HG03196 (cell line): ENCODE data around the gene ZNF800.

Experiments
- ATAC-seq: cut with Tn5 transposase; IDR thresholded peaks from one replicate; pipeline ENCODE4 v1.9.1; 2021; ENCODE audit not compliant: unreplicated experiment

The ZNF800 gene

DNA sequence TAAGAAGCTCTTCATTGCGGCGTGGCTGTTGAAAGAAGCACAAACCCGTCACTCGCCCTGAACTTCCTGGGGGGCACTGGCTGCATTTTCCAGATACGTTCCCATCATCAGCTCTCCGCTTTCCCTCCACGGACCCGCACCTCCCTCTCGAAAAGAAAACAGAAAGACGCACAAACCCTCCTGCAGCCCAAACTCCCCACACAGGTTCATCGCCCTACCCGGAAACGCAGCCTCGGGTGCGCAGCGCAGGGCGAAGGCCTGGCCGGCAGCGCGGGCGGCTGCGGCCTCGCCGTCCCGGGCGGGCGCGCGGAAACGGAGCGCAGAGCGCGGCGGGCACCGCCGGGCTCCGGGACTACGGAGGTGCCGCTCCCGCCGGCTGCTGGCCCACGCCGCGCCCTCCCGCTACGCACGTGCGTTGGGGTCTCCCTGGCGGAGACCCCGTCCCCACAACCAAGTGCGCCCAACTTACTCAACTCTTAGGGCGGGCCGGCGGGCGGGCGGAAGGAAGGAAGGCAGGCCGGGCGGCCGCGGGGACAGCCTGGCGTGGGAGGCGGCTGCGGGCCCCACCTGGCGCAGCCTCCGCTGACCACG, 822 bp downstream of the ZNF800 start:
- ATAC-seq = peak; percentile 44

DNA sequence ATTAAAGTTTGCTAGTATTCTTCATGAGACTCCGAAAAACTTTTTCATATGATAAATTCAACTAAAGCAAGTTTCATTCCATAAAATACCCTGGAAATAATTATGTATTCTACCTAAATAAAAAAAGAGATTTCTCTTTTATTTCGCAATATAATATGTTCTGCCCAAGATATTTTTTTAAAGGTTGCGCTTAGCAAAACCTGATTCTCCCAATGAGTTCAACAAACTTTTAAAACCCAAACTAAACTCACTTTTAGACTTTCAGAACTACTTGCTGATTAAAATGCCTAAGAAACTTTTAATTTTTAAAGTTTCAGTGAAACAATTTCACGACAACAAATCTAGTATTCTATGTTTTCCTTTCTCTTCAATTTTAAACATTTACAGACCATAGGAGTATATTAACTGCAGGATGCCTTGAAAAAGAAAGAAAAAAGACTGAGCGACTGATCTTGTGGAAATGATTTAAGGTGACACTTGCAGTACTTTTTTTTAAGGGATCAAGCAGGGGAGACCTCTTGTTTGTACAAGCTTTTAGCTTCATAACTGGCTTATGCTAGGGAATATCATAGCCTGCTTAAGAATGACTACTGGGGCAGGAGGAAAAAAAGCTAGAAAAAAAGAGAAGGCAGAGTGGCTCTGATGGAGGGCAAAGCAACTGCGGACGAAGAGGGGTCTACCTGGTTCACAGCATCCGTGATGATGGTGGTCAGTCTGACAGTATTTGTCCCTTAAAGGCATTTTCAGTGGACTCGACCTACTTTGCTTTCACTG, 1.5 kb downstream of the ZNF800 start:
- ATAC-seq = no peak

DNA sequence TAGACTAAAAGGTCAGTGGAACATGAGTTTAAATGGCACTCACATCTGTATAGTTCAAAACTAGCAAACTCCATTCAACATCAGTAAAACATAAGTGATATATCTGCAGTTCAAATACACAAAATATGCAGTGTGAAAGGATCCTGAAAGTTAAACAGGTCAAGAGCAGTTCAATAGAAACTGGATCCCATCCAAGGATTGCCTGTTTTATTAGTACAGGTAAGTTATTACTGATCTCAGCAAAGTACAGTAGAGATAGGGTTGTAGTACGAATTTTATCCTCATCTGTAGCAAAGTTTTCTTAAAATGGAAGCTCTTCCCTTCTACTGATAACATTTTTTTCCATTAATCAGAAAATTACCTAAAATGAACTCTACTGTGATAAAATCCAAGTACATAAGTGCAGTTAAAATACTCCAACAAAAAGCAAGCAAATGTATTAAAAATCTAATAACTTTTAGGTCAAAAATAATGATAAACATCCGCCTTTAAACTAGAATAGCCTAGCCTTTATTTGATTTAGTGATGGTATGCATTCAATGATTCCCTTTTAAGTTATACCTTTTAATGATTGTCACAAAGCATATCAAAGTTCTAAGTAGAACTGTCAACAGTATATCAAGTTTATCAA, 2.2 kb downstream of the ZNF800 start:
- no peak for ATAC-seq

DNA sequence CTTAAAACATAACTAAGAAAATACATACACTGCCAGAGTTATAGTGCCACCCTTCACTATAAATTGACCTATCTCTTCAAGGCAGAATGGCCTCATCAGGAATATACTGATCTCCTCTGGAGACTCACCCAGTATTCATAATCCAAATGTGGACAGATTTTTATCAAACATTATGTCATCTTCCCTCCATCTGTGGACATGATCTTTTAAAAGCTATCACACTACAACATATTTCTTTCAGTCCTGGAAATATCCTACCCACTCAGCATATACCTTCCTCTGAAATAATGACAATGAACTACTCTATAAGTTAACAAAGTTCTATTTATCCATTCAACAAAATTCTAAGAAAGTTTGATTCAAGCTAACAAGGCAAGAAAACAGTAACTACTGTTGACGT, 3.2 kb downstream of the ZNF800 start:
- no peak for ATAC-seq

DNA sequence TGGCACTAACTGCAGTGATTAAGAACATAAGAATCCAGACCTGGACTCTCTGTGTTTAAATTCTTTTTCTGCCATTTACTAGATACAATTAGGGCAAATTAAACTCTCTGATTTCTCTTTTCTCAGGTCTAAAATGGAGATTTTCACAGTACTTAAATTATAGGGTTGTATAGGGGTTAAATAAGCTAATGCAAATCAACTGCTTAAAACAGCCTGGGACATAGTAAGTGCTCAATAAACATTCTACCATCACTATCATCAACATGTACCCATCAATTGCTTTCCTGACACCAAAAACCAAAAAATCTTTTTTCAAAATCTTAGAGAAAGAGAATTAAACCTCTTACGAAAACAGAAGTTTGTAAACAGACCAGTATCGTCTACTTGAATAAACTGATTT, 4.5 kb downstream of the ZNF800 start:
- no peak for ATAC-seq

DNA sequence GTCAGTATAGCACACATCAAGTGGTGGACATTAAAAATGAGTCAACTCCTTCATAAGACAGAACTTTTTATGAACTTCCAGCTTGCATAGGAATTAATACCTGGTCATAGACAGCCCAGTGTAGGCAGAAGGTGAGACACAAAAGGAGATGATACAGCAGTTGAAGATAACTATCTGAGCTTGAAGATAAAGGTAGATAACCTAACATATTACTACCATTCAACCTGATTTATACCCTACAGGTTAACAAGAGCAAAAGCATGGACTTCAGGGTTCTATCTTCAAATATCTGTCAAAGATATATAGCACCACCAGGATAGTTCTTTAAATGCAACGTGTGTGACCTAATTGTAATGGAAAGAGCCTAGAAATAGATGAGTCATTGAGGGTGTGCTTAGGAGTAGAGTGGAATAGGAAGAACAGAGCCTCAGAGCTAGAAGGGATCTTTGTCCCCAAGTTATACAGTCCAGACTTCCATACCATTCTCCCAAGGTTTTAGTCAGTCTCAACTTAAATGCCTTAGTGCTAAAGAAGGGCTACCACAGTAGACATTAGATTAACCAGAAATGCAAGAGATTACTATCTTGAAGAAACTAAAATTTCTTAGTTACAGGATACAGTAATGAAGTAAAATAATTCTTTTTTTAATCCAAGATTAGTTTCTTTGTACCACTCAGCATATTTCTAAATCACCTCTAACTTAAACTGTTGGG, 9.2 kb downstream of the ZNF800 start:
- no peak for ATAC-seq

DNA sequence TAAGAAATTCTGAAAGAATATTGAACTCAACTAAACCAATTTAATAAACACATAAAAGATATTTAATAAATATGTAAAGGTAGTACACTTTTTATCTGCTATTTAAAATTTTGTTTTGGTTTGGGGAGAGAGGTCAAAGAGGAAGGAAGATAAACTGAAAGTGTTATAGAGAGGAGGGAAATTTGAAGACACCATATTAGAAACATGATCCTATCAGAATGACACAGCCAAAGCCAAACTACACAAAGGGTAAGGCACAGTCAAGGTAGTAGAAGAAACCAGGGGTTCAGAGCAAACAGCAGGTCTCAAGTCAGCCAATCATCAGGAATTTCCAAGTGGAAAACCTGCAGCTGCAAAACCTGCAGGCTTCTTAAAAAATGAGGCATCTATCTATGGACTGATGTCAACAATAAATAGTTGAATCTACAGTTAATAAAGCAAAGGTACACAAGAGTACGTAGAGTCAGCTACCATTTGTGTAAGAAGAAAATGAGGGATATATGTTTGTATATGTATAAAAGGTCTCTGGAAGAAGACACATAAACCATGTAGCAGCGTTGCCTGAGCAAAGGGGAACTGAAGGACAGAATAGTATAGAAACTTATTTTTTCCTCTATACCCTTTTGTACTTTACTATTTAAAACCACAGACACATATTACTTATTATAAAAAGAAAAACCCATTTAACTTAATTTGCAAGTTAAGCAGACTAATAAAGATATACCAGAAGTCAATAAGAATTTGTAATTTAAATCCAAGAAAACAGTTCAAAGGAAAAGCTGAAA, 10.0 kb downstream of the ZNF800 start:
- ATAC-seq = no peak

DNA sequence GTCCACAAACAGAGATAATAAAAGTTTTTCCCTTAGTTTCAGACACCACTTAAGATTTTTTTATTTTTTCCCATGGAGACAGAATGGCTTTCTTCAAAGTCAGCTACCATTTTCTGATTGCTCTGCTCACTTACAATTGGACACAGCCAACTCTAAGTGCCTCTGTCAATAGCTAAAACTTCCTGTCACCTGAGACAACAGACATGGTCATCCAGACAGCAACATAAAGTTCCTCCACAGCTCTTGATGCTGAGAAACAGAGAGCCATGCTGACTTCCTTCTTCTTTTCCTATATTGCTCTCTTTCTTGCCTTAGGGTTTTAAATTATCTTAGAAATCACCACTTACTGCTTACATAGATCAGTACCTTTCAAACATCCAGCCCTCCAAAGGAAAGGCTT, 12.0 kb downstream of the ZNF800 start:
- no peak for ATAC-seq

DNA sequence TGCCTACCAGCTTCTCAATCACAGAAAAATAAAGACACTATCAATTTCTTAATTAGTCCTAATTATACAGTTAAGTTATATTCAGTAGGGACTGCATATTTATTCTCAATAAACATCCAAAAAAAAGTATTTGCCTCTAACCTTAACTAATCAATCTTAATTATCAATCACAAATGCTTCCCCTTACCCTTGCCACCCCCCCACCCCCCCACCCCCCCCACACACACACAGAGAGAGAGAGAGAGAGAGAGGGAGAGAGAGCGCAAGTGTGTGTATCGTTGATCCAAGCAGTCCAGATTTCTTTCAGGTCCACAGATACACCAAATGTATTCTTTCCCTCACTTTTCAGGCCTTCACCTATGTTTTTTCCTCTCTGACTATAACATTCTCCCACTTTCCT, 12.9 kb downstream of the ZNF800 start:
- no peak for ATAC-seq

DNA sequence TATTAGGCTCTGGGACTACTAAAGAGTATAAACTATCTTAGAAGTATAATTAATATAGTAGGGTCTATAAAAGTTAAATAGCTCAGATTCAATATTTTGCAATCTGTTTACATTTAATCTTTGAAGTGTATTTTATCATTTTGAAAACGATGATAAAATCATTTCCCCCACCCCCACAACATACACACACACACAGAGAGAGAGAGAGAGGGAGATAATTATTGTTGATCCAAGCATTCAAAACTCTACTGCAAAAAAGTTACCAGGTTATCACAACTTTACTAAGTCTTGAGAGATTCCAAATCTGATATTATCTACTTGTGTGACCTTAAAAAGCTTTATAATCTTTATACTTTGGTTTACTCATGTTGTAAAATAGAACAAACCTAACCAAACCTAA, 14.0 kb downstream of the ZNF800 start:
- no peak for ATAC-seq

DNA sequence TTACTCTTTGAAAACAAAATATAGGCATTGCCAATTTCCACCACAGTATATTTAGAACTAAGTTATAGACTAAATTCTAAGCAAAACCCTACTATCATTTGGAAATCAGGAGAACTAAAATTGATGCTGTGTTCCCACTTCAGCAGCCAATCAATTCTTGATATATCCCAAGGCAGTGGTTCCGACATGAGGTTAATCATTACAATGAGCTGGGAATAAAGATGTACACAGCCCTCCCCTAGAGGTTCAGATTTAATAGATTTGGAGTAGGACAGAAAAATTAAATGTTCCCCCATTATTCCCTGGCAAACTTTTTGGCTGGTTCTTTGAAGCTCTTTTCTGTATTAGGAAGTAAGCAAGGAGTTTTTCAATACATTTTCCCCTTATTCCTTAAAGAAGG, 15.1 kb downstream of the ZNF800 start:
- no peak for ATAC-seq

DNA sequence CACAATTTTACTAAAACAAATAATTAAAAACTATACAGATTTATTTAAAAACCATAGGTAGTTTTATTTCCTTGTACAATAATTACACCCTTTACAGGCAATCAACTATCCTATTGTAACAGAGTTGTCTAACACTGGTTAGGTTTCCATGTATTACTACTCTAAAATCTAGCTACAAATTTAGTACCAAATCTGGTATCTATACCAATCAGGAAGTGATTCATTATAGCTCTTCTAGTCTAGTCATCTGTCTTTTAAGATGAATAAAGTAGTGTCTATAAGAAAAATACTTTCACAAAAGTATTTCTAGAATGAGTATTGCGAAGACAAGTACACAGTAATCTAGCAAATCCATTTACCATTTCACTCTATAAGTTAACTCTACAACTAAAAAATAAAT, 16.9 kb downstream of the ZNF800 start:
- ATAC-seq = no peak

DNA sequence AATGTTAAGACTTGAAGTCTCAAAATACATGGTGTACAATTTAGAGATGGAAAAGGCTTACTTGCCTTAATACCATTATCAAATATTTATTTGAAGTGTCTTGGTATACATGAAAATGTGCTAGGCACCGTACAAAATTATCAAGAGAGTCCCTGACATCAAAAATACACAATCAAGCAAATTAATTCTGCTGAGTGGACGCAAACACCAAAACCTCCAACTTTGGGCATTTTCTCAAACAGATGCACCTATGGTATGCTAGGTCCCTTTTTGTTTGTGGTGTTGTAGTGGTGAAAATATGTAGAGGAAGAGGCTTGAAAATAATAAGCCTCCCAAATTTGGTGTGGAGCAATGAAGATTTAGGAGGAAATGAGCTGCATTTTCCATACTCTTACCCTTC, 24.8 kb downstream of the ZNF800 start:
- ATAC-seq = no peak

DNA sequence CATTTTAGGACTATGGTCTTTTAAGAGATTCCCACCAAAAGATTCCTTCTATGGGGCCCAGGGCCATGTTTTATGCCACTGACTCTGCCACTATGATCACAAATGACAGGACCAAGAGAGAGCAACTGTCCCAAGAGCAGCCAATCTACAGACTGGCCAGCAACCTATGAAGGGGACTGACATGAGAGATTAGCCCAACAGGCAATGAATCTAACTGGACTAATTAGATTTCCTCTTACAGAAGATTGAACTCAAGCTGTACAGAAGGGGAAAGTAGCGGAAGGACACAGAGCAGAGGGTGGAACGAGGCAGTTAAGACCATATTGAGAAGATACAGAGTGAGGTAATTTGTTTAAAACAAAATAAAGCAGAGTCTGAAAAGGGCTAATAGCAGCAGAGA, 25.8 kb downstream of the ZNF800 start:
- no peak for ATAC-seq

DNA sequence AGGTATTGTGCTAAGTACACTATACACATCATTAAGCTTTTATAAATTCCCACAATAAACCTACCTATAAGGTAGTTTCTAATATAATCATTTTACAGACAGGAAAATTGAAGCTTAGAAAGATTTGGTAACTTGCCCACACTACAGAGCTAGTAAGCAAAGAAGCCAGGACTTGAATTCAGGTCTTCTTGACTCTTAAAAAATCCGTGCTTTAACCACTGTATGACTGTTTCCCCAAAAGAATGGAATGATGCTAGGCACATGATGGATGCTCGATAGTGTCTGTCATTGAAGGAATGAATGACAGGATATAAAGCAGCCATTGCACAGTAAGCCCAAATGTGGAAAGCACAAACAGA, 26.6 kb downstream of the ZNF800 start:
- no peak for ATAC-seq

DNA sequence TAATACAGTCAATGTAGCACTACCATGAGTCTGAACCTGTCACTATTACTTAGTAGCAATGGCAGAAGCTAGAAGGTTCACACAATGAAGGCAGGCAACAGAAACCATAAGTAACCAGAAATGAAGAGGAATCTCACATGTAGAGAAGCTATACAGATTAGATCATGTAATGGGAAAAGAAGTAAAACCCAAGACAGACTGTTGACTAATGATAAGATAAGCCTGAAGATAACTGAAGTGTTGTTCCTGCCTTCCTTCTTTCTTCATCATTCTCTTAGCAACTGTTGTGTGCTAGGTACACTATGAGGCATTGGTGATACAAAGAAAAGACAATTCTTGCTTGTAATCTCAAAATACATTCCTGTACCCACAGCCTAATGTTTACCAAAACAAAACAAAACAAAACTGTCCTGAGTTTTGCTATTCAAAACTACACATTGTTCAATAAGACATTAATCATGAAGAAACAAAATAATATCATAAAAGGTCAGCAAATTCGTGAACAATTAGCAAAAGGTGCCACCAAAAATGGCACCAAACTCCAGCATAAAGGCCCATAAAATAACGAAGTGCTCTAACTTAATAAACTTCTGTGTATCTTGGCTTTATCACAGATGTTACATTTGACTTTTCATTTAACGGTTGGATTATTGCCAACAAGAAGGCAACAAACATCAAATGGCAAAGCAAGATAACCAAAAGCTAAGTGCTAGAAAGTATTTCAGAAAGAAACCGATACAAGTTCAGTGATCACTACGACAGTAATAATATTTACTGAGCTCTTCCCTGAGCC, 27.1 kb downstream of the ZNF800 start:
- no peak for ATAC-seq

DNA sequence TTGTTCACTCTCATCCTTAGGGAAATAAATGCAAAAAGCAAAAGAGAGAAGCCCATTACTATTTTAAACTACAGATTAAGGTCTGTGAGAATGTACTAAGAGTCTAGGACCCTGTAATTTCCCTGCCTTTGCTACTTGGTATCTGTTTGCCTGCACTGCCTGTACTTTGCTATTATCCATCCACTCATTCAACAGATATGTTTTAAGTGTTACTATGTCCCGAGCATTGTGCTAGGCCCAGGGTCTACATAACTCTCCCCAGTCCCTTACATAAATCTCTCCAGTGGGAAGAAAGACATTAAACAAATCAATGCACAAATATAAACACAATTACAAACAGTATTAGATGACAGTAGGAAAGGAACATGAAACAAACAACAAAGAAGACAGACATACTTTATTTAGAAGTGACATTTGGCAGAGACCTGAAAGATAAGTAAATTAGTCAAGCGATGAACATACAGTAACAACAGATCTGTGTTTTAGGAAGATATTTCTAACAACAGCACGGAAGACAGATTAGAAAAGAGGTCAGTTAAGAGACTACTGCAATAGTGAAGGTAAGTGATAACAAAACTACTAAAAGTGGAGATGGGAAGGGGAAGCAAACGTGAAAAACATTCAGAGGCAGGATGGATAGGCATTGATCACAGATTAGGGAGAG, 30.0 kb downstream of the ZNF800 start:
- ATAC-seq = no peak

DNA sequence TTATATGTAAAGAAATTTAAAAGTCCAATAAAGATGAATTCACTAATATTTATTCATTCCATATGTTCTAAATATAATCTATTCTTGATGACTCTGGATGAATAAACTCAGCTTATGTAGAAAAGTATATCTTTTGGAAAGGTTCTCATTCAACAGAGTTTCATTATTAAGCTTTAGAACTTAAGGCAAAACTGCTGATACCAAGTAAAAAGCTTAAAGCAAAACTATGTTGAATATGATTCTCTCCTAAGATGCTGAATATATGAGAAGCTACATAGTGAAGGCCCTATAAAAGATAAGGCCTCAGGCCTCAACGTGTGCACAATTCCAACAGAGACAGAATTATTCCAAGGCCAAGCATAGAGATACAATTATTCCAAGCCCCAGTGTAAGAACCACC, 30.8 kb downstream of the ZNF800 start:
- no peak for ATAC-seq

DNA sequence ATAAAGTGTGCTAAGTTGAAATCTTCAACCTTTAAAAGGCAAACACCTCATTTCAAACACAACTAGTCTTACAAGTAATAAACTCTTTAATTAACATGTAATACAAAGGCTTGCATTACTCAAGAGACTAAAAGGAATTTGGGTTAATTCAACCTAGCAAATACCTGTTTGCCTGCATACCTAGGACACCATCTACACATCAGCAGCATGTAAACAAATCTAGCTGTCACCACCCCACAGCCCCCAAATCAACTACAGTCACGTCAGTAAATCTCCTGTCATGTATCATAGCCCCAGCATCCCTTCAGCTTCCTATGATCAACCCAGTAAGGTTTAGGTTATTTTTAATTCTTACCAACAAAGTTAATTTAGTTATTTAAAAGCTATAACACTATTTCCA, 33.5 kb downstream of the ZNF800 start:
- ATAC-seq = no peak

DNA sequence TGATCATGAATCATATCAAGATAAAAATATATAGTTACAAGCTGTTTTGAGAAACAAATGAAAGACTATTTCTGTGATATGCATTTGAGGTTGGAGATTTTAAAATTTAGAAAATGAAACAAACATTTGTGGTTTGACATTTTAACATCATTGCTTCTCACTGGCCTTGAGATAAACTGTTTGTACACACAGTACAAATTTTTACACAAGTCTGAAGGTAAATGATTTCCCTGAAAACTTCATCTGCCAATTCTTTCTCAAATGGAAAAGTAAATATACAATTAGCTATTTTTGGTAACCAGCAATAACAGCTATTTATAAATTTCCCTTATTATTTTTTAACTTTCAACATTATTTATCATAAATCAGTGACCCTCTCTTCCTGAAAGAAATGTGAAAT, 38.6 kb downstream of the ZNF800 start:
- no peak for ATAC-seq
